K562 (cell line): Measurements from ENCODE around the gene ADD2. TPM values are rescaled to one million over a fixed set of nuclear protein-coding genes. Genes with fewer than 3 reads are reported as not detected.

Experiments used
- ATAC-seq: fragments of 200-7000 bp; cut with Tn5 transposase; 3 replicates; pipeline ENCODE4 v1.9.1; 2020; ENCODE audit warnings: moderate library complexity
- BruUV-seq: library from RNA; stranded (reverse); fragments of 400-500 nt; replicated peaks from 2 replicates; lab custom pipeline; 2021; lab: Mats Ljungman, UMichigan
- CTCF ChIA-PET: fragments of 300-600 bp; formaldehyde crosslinking; extraction: SDS; loops from one replicate; lab custom pipeline; 2021; ENCODE audit warnings: low intra/inter-chr PET ratio; lab: Yijun Ruan, JAX
- POLR2A ChIA-PET: fragments of 300-600, 350-650 bp; sonication (Branson Sonifier 250); formaldehyde crosslinking; extraction: SDS; loops from one replicate; lab custom pipeline; 2021; ENCODE audit warnings: antibody characterized with exemption, inconsistent platforms; lab: Yijun Ruan, JAX
- DNase-seq, 4 experiments: peaks; one replicate each; pipeline versions ENCODE4 v3.0.0 to v3.0.0-alpha.2; 2011 to 2018; ENCODE audit warnings: low spot score in 3 of 4, mixed read lengths in 3 of 4; ENCODE audit errors: extremely low read depth in 1 of 4
- FAIRE-seq: peaks from 2 replicates; lab custom pipeline; 2011; peaks lifted over from hg19 to GRCh38; lab: Jason Lieb, UNC
- H2AFZ ChIP-seq: 2 replicates; pipeline ENCODE4 v1.6.0; 2011; ENCODE audit warnings: low read depth, low read length, control low read depth, inconsistent platforms
- H3K27ac ChIP-seq: fragments of 200-600 bp; 3 replicates; pipeline ENCODE4 v1.8.0; 2011; ENCODE audit warnings: low read depth, mild to moderate bottlenecking, control low read depth, inconsistent platforms, low read length, moderate library complexity, mixed read lengths; ENCODE audit errors: extremely low read depth
- H3K27me3 ChIP-seq, 2 experiments: fragments of 300-600 bp in 1 of 2; 2 replicates in 1 of 2; 3 replicates in 1 of 2; pipeline versions ENCODE4 v1.6.0 to v1.8.0; 2011; ENCODE audit warnings: inconsistent platforms in 2 of 2, low read length in 2 of 2, mild to moderate bottlenecking in 1 of 2, mixed read lengths in 1 of 2, moderate library complexity in 1 of 2; ENCODE audit not compliant: control insufficient read depth in 2 of 2, insufficient read depth in 2 of 2
- H3K36me3 ChIP-seq: fragments of 300-600 bp; 3 replicates; pipeline ENCODE4 v1.8.0; 2011; ENCODE audit warnings: mild to moderate bottlenecking, low read length, inconsistent platforms; ENCODE audit not compliant: control insufficient read depth, insufficient read depth
- H3K4me1 ChIP-seq, 2 experiments: fragments of 200-600 bp in 1 of 2; replicated peaks in 1 of 2; 2 replicates in 1 of 2; 3 replicates in 1 of 2; pipeline versions ENCODE4 v1.5.1 to v1.8.0; 2011; ENCODE audit warnings: inconsistent platforms in 2 of 2, low read length in 2 of 2, mild to moderate bottlenecking in 1 of 2, mixed read lengths in 1 of 2, moderate library complexity in 1 of 2; ENCODE audit not compliant: control insufficient read depth in 2 of 2, insufficient read depth in 2 of 2
- H3K4me2 ChIP-seq: 2 replicates; pipeline ENCODE4 v1.6.1; 2011; ENCODE audit warnings: low read length, control low read depth, inconsistent platforms, mixed read lengths; ENCODE audit not compliant: insufficient read depth
- H3K4me3 ChIP-seq: fragments of 200-600 bp; sonication (generic), shearing (Covaris generic); 2 replicates; pipeline ENCODE4 v1.5.1; 2016; ENCODE audit warnings: control low read depth, inconsistent platforms
- H3K79me2 ChIP-seq: fragments of 200-600 bp; 3 replicates; pipeline ENCODE4 v1.8.0; 2011; ENCODE audit warnings: low read length, inconsistent platforms; ENCODE audit not compliant: control insufficient read depth, insufficient read depth
- H3K9ac ChIP-seq, 2 experiments: 2 replicates each; pipeline versions ENCODE4 v1.6.0 to v1.6.1; 2011; ENCODE audit warnings: low read depth in 2 of 2, low read length in 2 of 2, control low read depth in 1 of 2, inconsistent platforms in 1 of 2, mild to moderate bottlenecking in 1 of 2, mixed read lengths in 1 of 2; ENCODE audit not compliant: insufficient read depth in 1 of 2
- H3K9me1 ChIP-seq: one replicate; pipeline ENCODE4 v1.6.0; 2011; ENCODE audit warnings: inconsistent platforms, mild to moderate bottlenecking, low read length, moderate library complexity; ENCODE audit not compliant: control insufficient read depth, insufficient read depth
- H3K9me3 ChIP-seq: replicated peaks from 2 replicates; pipeline ENCODE4 v1.5.1; 2011; ENCODE audit warnings: low read depth, low read length, inconsistent platforms; ENCODE audit not compliant: control insufficient read depth, insufficient read depth
- H4K20me1 ChIP-seq: replicated peaks from 2 replicates; pipeline ENCODE4 v1.6.1; 2011; ENCODE audit warnings: low read length, inconsistent platforms, mixed read lengths; ENCODE audit not compliant: control insufficient read depth, insufficient read depth
- JUND ChIP-seq, 2 experiments: IDR thresholded peaks; 2 replicates in 1 of 2; 3 replicates in 1 of 2; pipeline ENCODE4 v1.6.1; 2011; ENCODE audit warnings: borderline replicate concordance in 2 of 2, low read depth in 2 of 2, low read length in 2 of 2, improper control_type of control experiment in 1 of 2, missing biosample characterization in 1 of 2, missing genetic modification characterization in 1 of 2, missing genetic modification reagents in 1 of 2
- NFYB ChIP-seq: IDR thresholded peaks from 2 replicates; pipeline ENCODE4 v1.6.1; 2011; ENCODE audit warnings: mild to moderate bottlenecking, moderate library complexity; ENCODE audit not compliant: insufficient read length; ENCODE audit errors: extremely low read depth
- ZC3H4 ChIP-seq: sonication (generic); formaldehyde crosslinking; IDR thresholded peaks from 2 replicates; pipeline ENCODE4 v1.9.0; 2021; ENCODE audit warnings: missing genetic modification reagents, borderline replicate concordance
- WGBS: fragments of 100-300 bp; shearing (Covaris generic); methylation state at CpG from one replicate; pipeline ENCODE4 v1.1.6; 2016; ENCODE audit warnings: low coverage, mixed read lengths; ENCODE audit not compliant: insufficient coverage; ENCODE audit errors: missing lambda C conversion rate; 5-methylcytosine and 5-hydroxymethylcytosine counted together
- in situ Hi-C: fragments of 300-500 bp; cut with MboI; formaldehyde crosslinking; loops from 4 replicates; pipeline ENCODE4 v1.15.0; 2018; ENCODE audit warnings: inconsistent platforms, mixed read lengths
- intact Hi-C: fragments of 100-400 bp; cut with micrococcal nuclease; formaldehyde crosslinking; loops from 2 replicates; pipeline ENCODE4 v1.14.2; 2022
- polyA plus RNA-seq, 8 experiments: library from polyadenylated mRNA; depleted of rRNA in 4 of 8; stranded (reverse) in 5 of 8; unstranded in 3 of 8; fragments of >200 nt; fragmentation: Nextera tagmentation in 2 of 8; fragmentation: Illumina TruSeq in 1 of 8; extraction: Ambion mirVana in 2 of 8; extraction: Trizol in 1 of 8; gene quantifications; 2 replicates each; pipeline versions ENCODE4 v1.2.1 to v1.2.3, GENCODE V29; 2011 to 2014; ENCODE audit warnings: inconsistent platforms in 1 of 8, missing spikeins in 1 of 8
- total RNA-seq, 7 experiments: library from RNA; depleted of rRNA in 6 of 7; stranded (reverse); fragments of >200 nt in 6 of 7; fragmentation: Illumina TruSeq in 2 of 7; extraction: Trizol in 2 of 7; gene quantifications; 2 replicates each; pipeline versions ENCODE4 v1.2.1 to v1.2.3, GENCODE V29; 2011 to 2021; ENCODE audit warnings: low replicate concordance in 1 of 7
- TF ChIP-seq, protein P1 (sequence below): sonication (generic); formaldehyde crosslinking; IDR thresholded peaks from 2 replicates; pipeline ENCODE4 v1.8.1; 2023; ENCODE audit warnings: mild to moderate bottlenecking, missing genetic modification reagents

The ADD2 gene
- total and polyA plus RNA-seq, 9 of the 15 experiments (the other 6 are each of a cell fraction or from before 2014, with no cell fraction given): 3.5 to 63.0 (median 36.2) TPM

DNA sequence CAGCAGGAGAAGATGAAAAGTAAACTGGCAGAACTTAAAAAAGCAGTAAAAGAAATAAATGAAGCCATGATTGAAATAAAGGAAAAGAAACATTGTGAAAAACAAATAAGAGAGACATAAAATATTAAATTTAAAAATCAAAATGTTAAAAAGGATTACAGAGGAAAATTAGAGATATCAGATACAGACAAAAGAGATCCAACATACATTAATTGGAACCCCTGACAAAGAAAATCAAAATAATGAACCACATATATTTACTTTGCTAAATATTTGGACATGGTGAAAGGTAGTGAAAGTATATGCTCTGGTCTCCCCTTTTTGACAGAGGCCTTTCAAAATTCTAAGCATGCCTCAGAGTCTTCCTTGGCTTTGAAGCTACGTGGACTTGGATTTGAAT, 134.5 kb downstream of the ADD2 start:
- no peak overlapping the region for H3K9ac ChIP-seq
- H2AFZ ChIP-seq: no peak overlapping the region
- intact Hi-C loops: no loop called here
- no peak for DNase-seq
- TF ChIP-seq ZC3H4 (CRISPR knock-in tag) (no peak), NFYB (no peak)
- no peaks in the 10 kb centered on the region for H3K9me1 ChIP-seq
- no peak overlapping the region for H3K4me2 ChIP-seq
- ATAC-seq: no peak
- BruUV-seq: no TSS peak
- no peak overlapping the region for H3K27ac ChIP-seq
- no peaks in the 10 kb centered on the region for H3K4me1 ChIP-seq
- peaks cover 0 to 7% of the 10 kb centered on the region in 2 experiments; a peak in 2 of 5 replicates for H3K27me3 ChIP-seq
- 0% methylated on average over 1 of the region's 1 CpG for WGBS
- in situ Hi-C loops: loop anchor here (25.0 kb wide), 1 partner anchor 721 kb away; the partner anchor contains the start of gene MXD1
- H3K36me3 ChIP-seq: no peaks in the 10 kb centered on the region
- POLR2A ChIA-PET: interaction anchor here (0.7 kb wide), 1 partner anchor 233 kb away, joined by 3 read pairs; no protein-coding TSS in a partner anchor
- no peak for FAIRE-seq
- H3K4me3 ChIP-seq: no peak overlapping the region
- H3K9me3 ChIP-seq: no peaks in the 10 kb centered on the region
- H4K20me1 ChIP-seq: no peaks in the 10 kb centered on the region
- CTCF ChIA-PET: no interaction called here
- H3K79me2 ChIP-seq: no peaks in the 10 kb centered on the region

DNA sequence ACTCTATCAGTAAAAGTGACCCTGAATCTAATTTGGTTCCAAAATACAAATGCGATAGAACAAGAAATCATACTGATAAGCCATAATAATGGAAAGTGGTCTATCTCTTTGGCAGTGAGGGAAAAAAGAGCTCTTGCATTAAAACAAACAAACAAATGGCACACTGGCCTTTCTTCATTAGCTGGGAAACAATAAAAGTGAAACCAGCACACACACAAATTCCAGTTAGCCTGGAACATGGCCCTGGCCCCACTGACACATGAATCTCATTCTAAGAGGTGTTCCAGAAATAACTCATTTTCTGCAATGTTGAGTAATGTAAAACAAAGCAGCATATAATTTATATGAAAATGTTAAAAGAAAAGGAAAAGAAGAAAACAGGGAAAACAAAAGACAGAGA, 135.0 kb downstream of the ADD2 start:
- WGBS: 0% methylated on average over 1 of the region's 1 CpG
- FAIRE-seq: no peak
- TF ChIP-seq, protein P1, sequence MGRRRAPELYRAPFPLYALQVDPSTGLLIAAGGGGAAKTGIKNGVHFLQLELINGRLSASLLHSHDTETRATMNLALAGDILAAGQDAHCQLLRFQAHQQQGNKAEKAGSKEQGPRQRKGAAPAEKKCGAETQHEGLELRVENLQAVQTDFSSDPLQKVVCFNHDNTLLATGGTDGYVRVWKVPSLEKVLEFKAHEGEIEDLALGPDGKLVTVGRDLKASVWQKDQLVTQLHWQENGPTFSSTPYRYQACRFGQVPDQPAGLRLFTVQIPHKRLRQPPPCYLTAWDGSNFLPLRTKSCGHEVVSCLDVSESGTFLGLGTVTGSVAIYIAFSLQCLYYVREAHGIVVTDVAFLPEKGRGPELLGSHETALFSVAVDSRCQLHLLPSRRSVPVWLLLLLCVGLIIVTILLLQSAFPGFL (CRISPR knock-in tag): no peak
- TF ChIP-seq JUND (IDR thresholded peaks at IDR 0.05; ENCODE audit: borderline replicate concordance, low read depth, low read length) (no peak), JUND (tag; IDR thresholded peaks at IDR 0.05; ENCODE audit: borderline replicate concordance, low read depth, low read length) (no peak)
- intact Hi-C loops: no loop called here
- H3K27me3 ChIP-seq: peaks cover 0 to 7% of the 10 kb centered on the region in 2 experiments; a peak in 2 of 5 replicates
- no TSS peak for BruUV-seq
- H3K27ac ChIP-seq: no peak overlapping the region
- no peak for DNase-seq
- ATAC-seq: no peak
- H3K9ac ChIP-seq: no peak overlapping the region
- H3K4me1 ChIP-seq: no peaks in the 10 kb centered on the region
- CTCF ChIA-PET: no interaction called here
- no peaks in the 10 kb centered on the region for H3K79me2 ChIP-seq
- H3K9me1 ChIP-seq: no peaks in the 10 kb centered on the region
- H3K36me3 ChIP-seq: no peaks in the 10 kb centered on the region
- H4K20me1 ChIP-seq: no peaks in the 10 kb centered on the region
- in situ Hi-C loops: loop anchor here (25.0 kb wide), 1 partner anchor 721 kb away; the partner anchor contains the start of gene MXD1
- H3K4me2 ChIP-seq: no peak overlapping the region
- H2AFZ ChIP-seq: no peak overlapping the region
- H3K9me3 ChIP-seq: no peaks in the 10 kb centered on the region
- POLR2A ChIA-PET: no interaction called here
- no peak overlapping the region for H3K4me3 ChIP-seq
